GM21447 (cell line): Measurements from ENCODE around the gene MYH14.

Experiments
- ATAC-seq: cut with Tn5 transposase; IDR thresholded peaks from one replicate; pipeline ENCODE4 v1.9.1; 2021; ENCODE audit not compliant: unreplicated experiment

Gene MYH14

DNA sequence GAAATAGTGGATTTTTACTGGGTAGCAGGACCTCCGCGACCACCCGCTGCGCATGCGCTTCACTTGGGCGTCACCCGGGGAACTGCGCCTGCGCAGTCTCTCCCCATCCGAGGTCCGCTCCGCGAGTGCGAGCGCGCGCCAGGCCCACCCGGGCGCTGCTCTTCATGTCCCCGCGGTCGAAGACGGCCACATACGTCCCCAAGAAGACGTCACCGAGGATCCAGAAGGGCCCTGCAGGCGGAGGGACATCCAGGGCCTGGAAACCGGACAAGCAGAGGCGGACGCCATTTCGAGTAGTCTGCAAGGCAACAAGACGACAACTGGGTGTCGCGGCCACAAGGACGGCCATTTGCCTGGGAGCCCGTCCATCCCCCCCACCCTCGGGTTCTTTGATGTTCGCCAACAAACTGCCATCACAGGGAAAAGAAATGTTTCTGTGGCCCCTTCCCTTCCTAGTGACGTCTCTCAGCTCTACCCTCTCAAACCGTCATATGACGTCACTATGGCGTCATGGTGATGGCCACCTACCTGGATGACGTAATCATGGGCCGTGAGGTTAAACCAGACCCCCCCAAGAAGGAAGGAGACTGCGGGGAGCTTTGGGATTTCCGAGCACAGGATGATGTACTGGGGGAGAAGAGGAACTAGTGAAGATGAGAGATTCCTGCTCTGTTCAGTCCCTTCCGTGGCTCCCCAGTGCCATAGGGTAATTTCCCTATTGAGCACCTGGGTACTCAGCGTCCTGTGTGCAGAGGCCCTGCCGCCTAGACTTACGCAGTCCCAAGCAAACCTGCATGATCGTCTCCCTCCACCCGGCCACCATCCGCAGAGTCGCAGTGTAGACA is 155.3 kb downstream of the MYH14 start:
- no peak for ATAC-seq

- no peak for ATAC-seq
These were observed 156.0 kb downstream of the MYH14 start for GRCh38 chr19:50359328-50359818.
